ENCODE results near the gene LGR4.

Gene LGR4

DNA sequence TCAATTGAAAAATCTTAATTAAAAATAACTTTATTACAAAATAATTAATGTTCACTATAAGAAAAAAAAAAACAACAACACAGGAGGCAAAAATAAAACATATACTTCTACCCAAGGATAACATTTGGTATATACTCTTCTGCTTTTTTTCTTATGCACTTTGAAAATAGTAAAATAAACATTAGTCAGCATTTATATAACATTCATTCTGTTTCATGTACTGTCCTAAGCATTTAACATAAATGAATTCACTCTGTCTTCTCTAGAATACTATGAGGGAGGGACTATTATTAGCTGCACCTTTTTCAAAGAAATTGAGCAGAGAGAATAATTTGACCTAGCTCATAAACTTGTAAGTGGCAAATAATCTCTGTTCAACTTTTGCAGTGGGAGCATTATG lies 61.3 kb downstream of the LGR4 start:
- H2BK15ac ChIP-seq (ENCODE audit: low read depth, poor library complexity, severe bottlenecking) = no peak overlapping the region
- H3K27ac ChIP-seq (ENCODE audit: low read length, poor library complexity, severe bottlenecking) = no peak overlapping the region
- no peak for DNase-seq
- no peaks in the 10 kb centered on the region for H3K36me3 ChIP-seq (ENCODE audit: control insufficient read depth in 1 of 2, insufficient read depth in 2 of 2, low read depth in 1 of 2, low read length in 2 of 2)
- H3K9ac ChIP-seq (ENCODE audit: low read length) = no peak overlapping the region
- no peak overlapping the region for H3K4me3 ChIP-seq (ENCODE audit: insufficient read depth in 1 of 2, low read depth in 1 of 2, low read length in 2 of 2)
- H2BK120ac ChIP-seq (ENCODE audit: low read depth, low read length) = no peak overlapping the region
- peaks cover 20% of the 10 kb centered on the region for H3K79me1 ChIP-seq (replicated peaks; ENCODE audit: low read length, poor library complexity, severe bottlenecking)
- no peak overlapping the region for H4K91ac ChIP-seq (ENCODE audit: low read length)
- H2BK12ac ChIP-seq (ENCODE audit: low read length in 2 of 2) = no peak overlapping the region
- H3K27me3 ChIP-seq (ENCODE audit: control insufficient read depth in 1 of 2, insufficient read depth in 1 of 2, low read length in 2 of 2) = no peaks in the 10 kb centered on the region
- no peak overlapping the region for H2BK5ac ChIP-seq (ENCODE audit: low read depth, low read length, poor library complexity, severe bottlenecking)
- H2AFZ ChIP-seq (ENCODE audit: low read depth, low read length) = no peak overlapping the region
- H3K14ac ChIP-seq (ENCODE audit: low read length in 2 of 2) = no peak overlapping the region
- no peak overlapping the region for H2AK5ac ChIP-seq (ENCODE audit: low read length, severe bottlenecking)
- H3K9me3 ChIP-seq (ENCODE audit: control insufficient read depth, low read length) = no peaks in the 10 kb centered on the region
- no peak overlapping the region for H3K23ac ChIP-seq (ENCODE audit: low read length in 2 of 2)
- H3K18ac ChIP-seq (ENCODE audit: low read depth in 1 of 2, low read length in 2 of 2) = no peak overlapping the region
- no peaks in the 10 kb centered on the region for H3K4me1 ChIP-seq (ENCODE audit: control insufficient read depth, insufficient read depth, low read depth, low read length)
- no peak overlapping the region for H4K8ac ChIP-seq (ENCODE audit: low read length)
- H3K4me2 ChIP-seq (ENCODE audit: low read length, poor library complexity, severe bottlenecking) = no peak overlapping the region
- no peak overlapping the region for H3K4ac ChIP-seq (ENCODE audit: low read depth in 1 of 2, low read length in 2 of 2)

DNA sequence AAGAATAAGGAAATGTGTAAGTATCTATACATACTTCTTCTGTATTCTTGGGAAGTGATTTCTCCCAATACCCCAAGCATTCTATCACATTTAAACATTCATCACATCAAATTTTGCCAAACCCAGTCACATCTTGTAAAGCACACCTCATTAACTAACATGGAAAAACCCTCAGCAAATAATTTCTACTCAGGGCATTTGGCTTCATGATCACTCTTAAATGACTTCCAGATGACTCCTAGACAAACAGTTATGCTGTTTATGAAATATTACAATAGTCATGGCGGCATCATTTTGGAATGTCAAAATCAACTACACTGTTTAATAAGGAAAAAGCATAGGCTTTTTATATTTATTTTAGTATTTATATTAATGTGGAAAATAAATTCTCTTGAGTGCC lies 62.3 kb downstream of the LGR4 start:
- H4K91ac ChIP-seq (ENCODE audit: low read length) = no peak overlapping the region
- DNase-seq = no peak
- H3K4me3 ChIP-seq (ENCODE audit: insufficient read depth in 1 of 2, low read depth in 1 of 2, low read length in 2 of 2) = no peak overlapping the region
- H2BK5ac ChIP-seq (ENCODE audit: low read depth, low read length, poor library complexity, severe bottlenecking) = no peak overlapping the region
- no peak overlapping the region for H3K4ac ChIP-seq (ENCODE audit: low read depth in 1 of 2, low read length in 2 of 2)
- no peak overlapping the region for H3K14ac ChIP-seq (ENCODE audit: low read length in 2 of 2)
- no peak overlapping the region for H4K8ac ChIP-seq (ENCODE audit: low read length)
- H3K27ac ChIP-seq (ENCODE audit: low read length, poor library complexity, severe bottlenecking) = no peak overlapping the region
- H2BK12ac ChIP-seq (ENCODE audit: low read length in 2 of 2) = no peak overlapping the region
- no peak overlapping the region for H2BK15ac ChIP-seq (ENCODE audit: low read depth, poor library complexity, severe bottlenecking)
- no peak overlapping the region for H3K23ac ChIP-seq (ENCODE audit: low read length in 2 of 2)
- no peak overlapping the region for H2AK5ac ChIP-seq (ENCODE audit: low read length, severe bottlenecking)
- no peaks in the 10 kb centered on the region for H3K4me1 ChIP-seq (ENCODE audit: control insufficient read depth, insufficient read depth, low read depth, low read length)
- H3K27me3 ChIP-seq (ENCODE audit: control insufficient read depth in 1 of 2, insufficient read depth in 1 of 2, low read length in 2 of 2) = no peaks in the 10 kb centered on the region
- H2AFZ ChIP-seq (ENCODE audit: low read depth, low read length) = no peak overlapping the region
- no CpG with 5 or more reads among the region's 1 CpG for WGBS
- no peaks in the 10 kb centered on the region for H3K9me3 ChIP-seq (ENCODE audit: control insufficient read depth, low read length)
- H3K18ac ChIP-seq (ENCODE audit: low read depth in 1 of 2, low read length in 2 of 2) = no peak overlapping the region
- no peaks in the 10 kb centered on the region for H3K36me3 ChIP-seq (ENCODE audit: control insufficient read depth in 1 of 2, insufficient read depth in 2 of 2, low read depth in 1 of 2, low read length in 2 of 2)
- no peak overlapping the region for H3K4me2 ChIP-seq (ENCODE audit: low read length, poor library complexity, severe bottlenecking)
- no peak overlapping the region for H2BK120ac ChIP-seq (ENCODE audit: low read depth, low read length)
- H3K79me1 ChIP-seq (replicated peaks; ENCODE audit: low read length, poor library complexity, severe bottlenecking) = peaks cover 24% of the 10 kb centered on the region
- no peak overlapping the region for H3K9ac ChIP-seq (ENCODE audit: low read length)

DNA sequence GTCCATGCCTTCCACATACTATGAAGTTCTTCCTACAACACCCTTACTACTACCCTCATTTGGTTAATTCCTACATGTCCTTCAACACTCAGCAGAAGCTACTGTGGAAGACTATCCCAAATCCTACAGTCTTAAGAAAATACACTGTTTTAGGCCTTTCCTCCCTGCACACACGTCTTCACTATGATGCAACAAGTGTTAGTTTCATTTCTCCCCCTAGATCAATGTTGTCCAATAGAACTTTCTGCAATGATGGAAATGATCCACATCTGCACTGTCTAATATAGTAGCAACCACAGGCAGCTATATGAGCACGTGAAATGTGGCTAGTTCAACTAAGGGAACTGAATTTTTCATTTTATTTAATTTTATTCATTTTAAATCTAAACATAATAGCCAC lies 62.8 kb downstream of the LGR4 start:
- Histone ChIP-seq H3K79me1 (replicated peaks; ENCODE audit: low read length, poor library complexity, severe bottlenecking) (peaks cover 25% of the 10 kb centered on the region), H4K8ac (ENCODE audit: low read length) (no peak overlapping the region), H2AK5ac (ENCODE audit: low read length, severe bottlenecking) (no peak overlapping the region), H3K4ac (ENCODE audit: low read depth in 1 of 2, low read length in 2 of 2) (no peak overlapping the region), H3K27ac (ENCODE audit: low read length, poor library complexity, severe bottlenecking) (no peak overlapping the region), H3K14ac (ENCODE audit: low read length in 2 of 2) (no peak overlapping the region), H3K4me2 (ENCODE audit: low read length, poor library complexity, severe bottlenecking) (no peak overlapping the region), H3K9me3 (ENCODE audit: control insufficient read depth, low read length) (no peaks in the 10 kb centered on the region), H3K23ac (ENCODE audit: low read length in 2 of 2) (no peak overlapping the region), H2BK12ac (ENCODE audit: low read length in 2 of 2) (no peak overlapping the region), H2BK15ac (ENCODE audit: low read depth, poor library complexity, severe bottlenecking) (no peak overlapping the region), H3K9ac (ENCODE audit: low read length) (no peak overlapping the region), H2BK5ac (ENCODE audit: low read depth, low read length, poor library complexity, severe bottlenecking) (no peak overlapping the region), H3K4me3 (ENCODE audit: insufficient read depth in 1 of 2, low read depth in 1 of 2, low read length in 2 of 2) (no peak overlapping the region), H2BK120ac (ENCODE audit: low read depth, low read length) (no peak overlapping the region), H2AFZ (ENCODE audit: low read depth, low read length) (no peak overlapping the region), H4K91ac (ENCODE audit: low read length) (no peak overlapping the region), H3K27me3 (ENCODE audit: control insufficient read depth in 1 of 2, insufficient read depth in 1 of 2, low read length in 2 of 2) (no peaks in the 10 kb centered on the region), H3K18ac (ENCODE audit: low read depth in 1 of 2, low read length in 2 of 2) (no peak overlapping the region), H3K36me3 (ENCODE audit: control insufficient read depth in 1 of 2, insufficient read depth in 2 of 2, low read depth in 1 of 2, low read length in 2 of 2) (no peaks in the 10 kb centered on the region), H3K4me1 (ENCODE audit: control insufficient read depth, insufficient read depth, low read depth, low read length) (no peaks in the 10 kb centered on the region)
- DNase-seq = no peak
- 87% methylated on average over 1 of the region's 2 CpGs for WGBS

DNA sequence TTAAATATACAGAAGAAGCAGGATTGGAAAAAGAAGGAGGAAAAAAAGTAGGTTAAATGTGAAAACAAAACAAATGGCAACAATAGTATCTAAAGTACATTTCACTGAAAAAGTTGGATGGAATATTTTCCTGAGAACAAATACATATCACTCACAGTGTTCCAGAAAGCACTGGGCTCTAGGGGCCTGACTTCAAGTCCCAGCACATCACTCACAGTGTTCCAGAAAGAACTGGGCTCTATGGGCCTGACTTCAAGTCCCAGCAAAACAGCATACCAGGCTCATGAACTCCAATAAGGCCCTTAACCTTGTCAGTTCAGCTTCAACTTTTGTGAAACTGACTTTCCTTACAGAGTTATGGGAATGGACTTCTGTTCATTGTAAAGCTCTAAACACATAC lies 63.5 kb downstream of the LGR4 start:
- Histone ChIP-seq H2BK5ac (ENCODE audit: low read depth, low read length, poor library complexity, severe bottlenecking) (no peak overlapping the region), H3K27ac (ENCODE audit: low read length, poor library complexity, severe bottlenecking) (no peak overlapping the region), H2AFZ (ENCODE audit: low read depth, low read length) (no peak overlapping the region), H3K9ac (ENCODE audit: low read length) (no peak overlapping the region), H3K18ac (ENCODE audit: low read depth in 1 of 2, low read length in 2 of 2) (no peak overlapping the region), H3K9me3 (ENCODE audit: control insufficient read depth, low read length) (no peaks in the 10 kb centered on the region), H2BK15ac (ENCODE audit: low read depth, poor library complexity, severe bottlenecking) (no peak overlapping the region), H3K4me2 (ENCODE audit: low read length, poor library complexity, severe bottlenecking) (no peak overlapping the region), H3K4ac (ENCODE audit: low read depth in 1 of 2, low read length in 2 of 2) (no peak overlapping the region), H3K14ac (ENCODE audit: low read length in 2 of 2) (no peak overlapping the region), H2AK5ac (ENCODE audit: low read length, severe bottlenecking) (no peak overlapping the region), H3K4me1 (ENCODE audit: control insufficient read depth, insufficient read depth, low read depth, low read length) (no peaks in the 10 kb centered on the region), H3K79me1 (replicated peaks; ENCODE audit: low read length, poor library complexity, severe bottlenecking) (peaks cover 28% of the 10 kb centered on the region), H4K91ac (ENCODE audit: low read length) (no peak overlapping the region), H2BK120ac (ENCODE audit: low read depth, low read length) (no peak overlapping the region), H3K27me3 (ENCODE audit: control insufficient read depth in 1 of 2, insufficient read depth in 1 of 2, low read length in 2 of 2) (no peaks in the 10 kb centered on the region), H3K4me3 (ENCODE audit: insufficient read depth in 1 of 2, low read depth in 1 of 2, low read length in 2 of 2) (no peak overlapping the region), H3K23ac (ENCODE audit: low read length in 2 of 2) (no peak overlapping the region), H2BK12ac (ENCODE audit: low read length in 2 of 2) (no peak overlapping the region), H4K8ac (ENCODE audit: low read length) (no peak overlapping the region), H3K36me3 (ENCODE audit: control insufficient read depth in 1 of 2, insufficient read depth in 2 of 2, low read depth in 1 of 2, low read length in 2 of 2) (no peaks in the 10 kb centered on the region)
- DNase-seq = no peak
